Body of pancreas (tissue), 4 donors: ENCODE data around the gene KRT79.

Experiments used
- CTCF ChIP-seq, 7 experiments: fragments of 450-650 bp in 4 of 7; fragments of 200-600 bp in 3 of 7; sonication (generic) in 3 of 7; IDR thresholded peaks; one replicate each; pipeline ENCODE4 v1.5.1; 2016 to 2019; ENCODE audit warnings: antibody characterized with exemption in 7 of 7
- POLR2A ChIP-seq, 3 donors: fragments of 450-650 bp; IDR thresholded peaks; one replicate each; pipeline ENCODE4 v1.6.1; 2016; ENCODE audit warnings: antibody characterized with exemption in 3 of 3, mild to moderate bottlenecking in 2 of 3

- TF ChIP-seq CTCF (IDR thresholded peaks at IDR 0.05), result peak; percentile 74 to 86 (median 76)
- no peak for TF ChIP-seq POLR2A (IDR thresholded peaks at IDR 0.05)
Observed at GRCh38 chr12:52865090-52865944, 31.2 kb upstream of the KRT79 start.
